KOPT-K1 (cell line): ENCODE data around the gene MRPL49.
"Not testable (repeated sequence)": the region's sequence is repeated elsewhere in the genome, so short reads cannot be mapped to it uniquely, and the experiment has no call there.

Experiments used
- H3K27ac ChIP-seq: fragments of 200-600 bp; sonication (generic); 2 replicates; pipeline ENCODE4 v1.5.1; 2016; ENCODE audit warnings: antibody characterized with exemption, mild to moderate bottlenecking, low read depth, low read length; ENCODE audit not compliant: poor library complexity, severe bottlenecking
- H3K36me3 ChIP-seq: fragments of 200-600 bp; sonication (generic); 2 replicates; pipeline ENCODE4 v1.5.1; 2017; ENCODE audit warnings: antibody characterized with exemption, mild to moderate bottlenecking, low read length, moderate library complexity; ENCODE audit not compliant: insufficient read depth
- H3K9me3 ChIP-seq: fragments of 200-600 bp; sonication (generic); 2 replicates; pipeline ENCODE4 v1.5.1; 2017; ENCODE audit warnings: antibody characterized with exemption, low read length, mild to moderate bottlenecking; ENCODE audit not compliant: insufficient read depth, poor library complexity, severe bottlenecking

MRPL49 gene

DNA sequence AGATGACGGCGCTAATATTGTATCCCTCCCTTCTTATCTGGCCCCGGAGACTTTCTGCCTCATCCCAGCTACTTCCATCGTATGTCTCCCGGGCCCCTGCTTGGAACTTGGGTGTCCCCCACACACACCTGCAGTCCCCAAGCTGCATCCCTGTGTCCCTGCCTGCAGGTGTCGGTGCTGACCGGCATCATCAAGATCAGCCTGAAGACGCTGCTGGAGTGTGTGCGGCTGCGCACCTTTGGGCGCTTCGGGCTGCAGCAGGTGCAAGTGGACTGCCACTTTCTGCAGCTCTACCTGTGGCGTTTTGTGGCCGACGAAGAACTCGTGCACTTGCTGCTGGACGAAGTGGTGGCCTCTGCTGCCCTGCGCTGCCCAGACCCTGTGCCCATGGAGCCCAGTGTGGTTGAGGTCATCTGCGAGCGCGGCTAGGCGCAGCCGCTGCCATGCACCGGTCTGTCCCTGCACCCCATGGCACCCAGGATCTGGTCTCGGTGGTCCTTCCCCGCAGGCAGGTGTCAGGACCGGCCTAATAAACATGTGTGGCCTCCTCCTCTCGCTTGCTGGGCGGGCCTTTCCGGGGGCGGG lies 10.9 kb upstream of the MRPL49 start:
- Histone ChIP-seq H3K27ac (no peak overlapping the region), H3K36me3 (peaks cover 48% of the 10 kb centered on the region)

DNA sequence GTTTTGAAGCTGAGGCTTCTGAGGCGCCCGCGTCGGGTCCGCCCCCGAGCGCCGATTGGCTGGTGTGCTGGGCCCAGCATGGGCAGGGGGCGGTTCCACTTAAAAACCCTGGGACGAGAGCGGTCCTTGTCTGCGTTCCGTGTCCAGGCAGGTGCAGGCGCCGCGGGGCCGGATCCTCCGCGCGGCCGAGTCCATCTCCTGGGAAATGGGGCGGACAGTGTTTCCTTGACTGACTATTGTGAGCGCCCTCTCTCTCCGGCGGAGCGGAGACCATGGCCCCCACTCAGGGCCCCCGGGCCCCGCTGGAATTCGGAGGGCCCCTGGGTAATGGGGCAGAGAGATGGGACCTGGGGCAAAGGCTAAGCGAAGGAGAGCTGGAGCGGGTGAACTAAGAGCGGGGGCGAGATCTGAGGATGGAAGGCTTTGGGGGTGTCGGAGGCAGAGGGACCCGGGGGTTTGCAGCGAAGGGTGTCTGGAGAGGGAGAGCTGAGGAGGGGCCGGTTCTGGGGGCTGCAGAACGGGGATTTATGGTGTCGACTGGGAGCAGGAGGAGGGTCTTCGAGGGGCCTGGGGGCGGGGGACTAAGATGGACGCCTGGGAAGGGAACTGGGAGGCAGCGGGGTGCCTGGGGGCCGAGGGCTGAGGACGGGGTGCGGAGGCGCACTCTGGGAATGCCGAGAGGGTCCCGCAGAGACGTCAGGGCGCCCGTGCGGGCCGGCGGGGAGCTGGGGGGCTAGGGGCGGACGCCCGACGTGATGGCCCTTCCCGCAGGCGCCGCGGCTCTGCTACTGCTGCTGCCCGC lies 10.2 kb upstream of the MRPL49 start, which contains the start of gene TM7SF2:
TM7SF2 (plus strand) TSS at position 129 of the 802 bp plus-strand sequence; CDS start at position 273, 144 bp downstream.
- Histone ChIP-seq H3K27ac (peak within 1 kb of the TSS; percentile 64), H3K36me3 (peaks cover 48% of the 10 kb centered on the region), H3K9me3 (no peaks in the 10 kb centered on the region)

More for the DNA sequence above, 10.9 kb upstream of the MRPL49 start:
- H3K9me3 ChIP-seq, result no peaks in the 10 kb centered on the region

DNA sequence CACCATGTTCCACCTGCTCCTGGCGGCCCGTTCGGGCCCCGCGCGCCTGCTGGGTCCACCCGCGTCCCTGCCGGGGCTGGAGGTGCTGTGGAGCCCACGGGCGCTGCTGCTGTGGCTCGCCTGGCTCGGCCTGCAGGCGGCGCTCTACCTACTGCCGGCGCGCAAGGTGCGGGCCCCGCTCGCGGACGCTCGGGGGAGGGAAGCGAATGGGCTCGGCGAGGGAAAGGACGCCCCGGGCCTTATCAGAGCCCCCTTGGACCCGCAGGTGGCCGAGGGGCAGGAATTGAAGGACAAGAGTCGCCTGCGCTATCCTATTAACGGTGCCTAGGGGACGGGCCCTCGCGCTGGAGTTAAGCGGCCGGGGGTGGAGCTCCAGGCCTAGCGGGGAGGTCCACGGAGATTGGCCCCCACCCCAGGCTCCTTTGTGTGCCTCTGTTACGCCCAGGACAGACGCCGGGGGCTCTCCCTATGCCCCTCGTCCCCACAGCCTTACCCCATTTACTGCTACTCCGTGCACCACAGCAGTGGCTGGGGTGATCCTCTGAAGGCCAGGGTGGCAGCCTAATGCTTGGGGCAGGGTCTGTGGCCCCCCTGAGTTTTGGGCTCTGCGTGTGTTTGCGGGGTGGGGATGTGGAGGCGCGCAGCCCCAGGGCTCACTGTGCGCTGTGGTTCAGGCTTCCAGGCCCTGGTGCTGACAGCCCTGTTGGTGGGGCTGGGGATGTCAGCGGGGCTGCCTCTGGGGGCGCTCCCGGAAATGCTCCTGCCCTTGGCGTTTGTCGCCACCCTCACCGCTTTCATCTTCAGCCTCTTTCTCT lies 9.4 kb upstream of the MRPL49 start:
- Histone ChIP-seq H3K36me3 (peaks cover 42% of the 10 kb centered on the region), H3K9me3 (no peaks in the 10 kb centered on the region), H3K27ac (peak overlapping the region; percentile 64)

DNA sequence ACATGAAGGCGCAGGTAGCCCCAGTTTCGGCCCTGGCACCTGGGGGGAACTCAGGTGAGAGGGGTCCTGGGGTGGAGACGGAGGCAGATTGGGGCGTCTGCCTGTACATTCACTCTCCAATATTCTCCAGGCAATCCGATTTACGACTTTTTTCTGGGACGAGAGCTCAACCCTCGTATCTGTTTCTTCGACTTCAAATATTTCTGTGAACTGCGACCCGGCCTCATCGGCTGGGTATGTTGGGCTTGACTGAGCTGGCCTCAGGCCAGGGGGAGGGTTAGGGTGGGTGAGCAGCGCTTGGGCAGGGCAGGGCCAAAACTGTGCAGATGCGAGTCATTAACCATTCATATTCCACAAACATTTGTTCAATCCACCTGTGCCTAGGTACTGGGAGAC lies 8.8 kb upstream of the MRPL49 start:
- Histone ChIP-seq H3K9me3 (no peaks in the 10 kb centered on the region), H3K36me3 (peaks cover 42% of the 10 kb centered on the region), H3K27ac (peak overlapping the region; percentile 64)

DNA sequence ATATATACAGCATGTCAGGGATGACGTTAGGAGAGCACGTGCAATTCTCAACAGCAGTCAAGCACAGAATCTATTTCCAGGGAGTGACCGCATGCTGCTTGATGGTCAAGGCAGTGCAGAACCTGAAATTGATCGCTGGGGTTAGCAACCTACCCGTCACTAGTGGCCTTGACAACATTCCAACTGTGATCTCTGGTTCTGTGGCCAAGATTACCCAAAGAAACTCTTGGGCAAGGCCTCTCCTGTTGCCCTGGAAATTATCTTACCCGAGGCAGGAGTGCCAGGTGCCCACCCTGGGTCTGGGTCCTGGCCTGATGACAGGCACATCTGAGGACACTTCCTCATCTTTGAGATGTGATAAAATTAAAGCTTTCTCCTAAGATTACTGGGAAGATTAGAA lies 8.3 kb upstream of the MRPL49 start:
- peaks cover 42% of the 10 kb centered on the region for H3K36me3 ChIP-seq
- H3K9me3 ChIP-seq, result no peaks in the 10 kb centered on the region
- H3K27ac ChIP-seq, result no peak overlapping the region

DNA sequence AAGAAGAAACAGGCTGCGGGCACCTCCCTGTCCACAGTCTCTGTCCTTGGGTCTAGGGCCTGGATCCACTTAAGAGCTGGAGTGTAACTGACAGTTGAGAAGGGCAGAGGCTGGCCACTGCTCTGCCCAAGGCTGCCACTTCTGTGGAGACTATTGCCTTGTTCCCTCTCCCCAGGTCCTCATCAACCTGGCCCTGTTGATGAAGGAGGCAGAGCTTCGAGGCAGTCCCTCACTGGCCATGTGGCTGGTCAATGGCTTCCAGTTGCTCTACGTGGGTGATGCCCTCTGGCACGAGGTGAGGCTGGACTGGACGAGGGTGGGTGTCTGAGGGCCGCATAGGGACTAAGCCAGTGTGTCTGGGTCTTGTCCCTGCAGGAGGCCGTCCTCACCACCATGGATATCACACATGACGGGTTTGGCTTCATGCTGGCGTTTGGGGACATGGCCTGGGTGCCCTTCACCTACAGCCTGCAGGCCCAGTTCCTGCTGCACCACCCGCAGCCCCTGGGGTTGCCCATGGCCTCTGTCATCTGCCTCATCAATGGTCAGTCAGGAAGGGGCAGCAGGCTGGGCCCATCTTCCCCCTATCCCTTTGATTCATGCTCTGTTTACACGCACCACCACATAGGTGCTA lies 7.5 kb upstream of the MRPL49 start:
- Histone ChIP-seq H3K36me3 (peaks cover 42% of the 10 kb centered on the region), H3K27ac (no peak overlapping the region), H3K9me3 (no peaks in the 10 kb centered on the region)

DNA sequence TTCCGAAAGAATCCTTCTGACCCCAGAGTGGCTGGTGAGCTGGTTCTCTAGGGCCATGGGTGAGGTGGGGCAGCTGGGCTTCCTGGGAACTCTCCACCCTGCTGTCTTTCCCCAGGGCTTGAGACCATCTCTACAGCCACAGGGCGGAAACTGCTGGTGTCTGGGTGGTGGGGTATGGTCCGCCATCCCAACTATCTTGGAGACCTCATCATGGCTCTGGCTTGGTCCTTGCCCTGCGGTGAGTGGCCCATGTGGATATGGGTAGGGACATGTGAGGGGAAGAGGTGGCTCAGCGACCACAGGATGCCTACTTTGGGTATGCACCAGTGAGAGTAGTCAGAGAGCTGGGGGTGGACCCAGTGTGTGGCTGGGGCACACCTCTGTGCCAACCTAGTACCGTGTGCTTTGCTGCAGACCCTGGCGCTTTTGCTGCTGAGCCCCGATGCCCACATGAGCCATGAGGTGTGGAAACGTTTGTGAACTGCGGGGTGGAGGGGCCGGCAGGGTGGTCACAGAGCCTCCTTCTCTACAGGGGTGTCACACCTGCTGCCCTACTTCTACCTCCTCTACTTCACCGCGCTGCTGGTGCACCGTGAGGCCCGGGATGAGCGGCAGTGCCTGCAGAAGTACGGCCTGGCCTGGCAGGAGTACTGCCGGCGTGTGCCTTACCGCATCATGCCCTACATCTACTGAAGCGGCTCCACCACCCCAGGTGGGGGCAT lies 6.6 kb upstream of the MRPL49 start:
- H3K36me3 ChIP-seq, result peaks cover 46% of the 10 kb centered on the region
- H3K27ac ChIP-seq, result no peak overlapping the region
- H3K9me3 ChIP-seq, result no peaks in the 10 kb centered on the region

DNA sequence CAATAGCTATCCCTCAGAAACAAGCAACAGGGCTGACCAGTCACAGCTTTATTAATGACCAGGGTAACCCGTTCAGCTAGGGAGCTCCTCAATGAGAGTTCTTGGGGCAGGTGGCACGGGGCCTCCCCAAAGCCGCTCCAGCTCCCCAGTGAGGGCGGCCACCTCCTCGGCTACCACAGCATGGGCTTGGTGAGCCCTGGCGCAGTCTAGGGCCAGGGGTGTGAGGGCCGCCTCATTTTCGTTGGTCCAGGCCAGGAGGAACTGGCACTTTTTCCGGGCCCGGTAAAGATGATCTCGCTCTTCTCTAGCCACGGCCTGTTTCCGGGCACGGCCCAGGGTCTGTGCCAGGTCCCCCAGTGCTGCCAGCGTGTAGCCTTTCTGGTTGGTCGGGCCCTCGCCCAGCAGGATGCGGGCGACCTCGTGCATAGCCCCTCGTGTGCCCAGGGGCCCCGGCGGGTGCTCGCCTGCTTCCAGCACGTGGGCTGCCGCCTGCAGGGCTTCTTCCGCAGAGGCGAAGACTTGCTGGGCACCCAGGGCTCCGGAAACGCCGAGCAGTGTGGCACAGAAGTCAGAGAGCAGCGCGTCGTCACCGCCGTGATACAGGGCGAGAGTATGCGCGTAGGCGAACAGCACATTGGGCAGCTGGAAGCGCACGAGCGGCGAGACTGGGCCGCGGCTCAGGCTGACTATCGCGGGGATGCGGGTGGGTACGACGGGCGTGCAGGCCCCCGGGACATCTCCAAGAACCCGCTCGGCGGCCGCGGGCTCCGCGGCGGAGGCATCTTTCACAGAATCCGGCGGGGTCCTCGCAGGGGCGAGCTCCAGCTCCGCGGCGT lies 5.5 kb upstream of the MRPL49 start:
- Histone ChIP-seq H3K36me3 (peaks cover 49% of the 10 kb centered on the region), H3K9me3 (no peaks in the 10 kb centered on the region), H3K27ac (peak overlapping the region; percentile 66)

DNA sequence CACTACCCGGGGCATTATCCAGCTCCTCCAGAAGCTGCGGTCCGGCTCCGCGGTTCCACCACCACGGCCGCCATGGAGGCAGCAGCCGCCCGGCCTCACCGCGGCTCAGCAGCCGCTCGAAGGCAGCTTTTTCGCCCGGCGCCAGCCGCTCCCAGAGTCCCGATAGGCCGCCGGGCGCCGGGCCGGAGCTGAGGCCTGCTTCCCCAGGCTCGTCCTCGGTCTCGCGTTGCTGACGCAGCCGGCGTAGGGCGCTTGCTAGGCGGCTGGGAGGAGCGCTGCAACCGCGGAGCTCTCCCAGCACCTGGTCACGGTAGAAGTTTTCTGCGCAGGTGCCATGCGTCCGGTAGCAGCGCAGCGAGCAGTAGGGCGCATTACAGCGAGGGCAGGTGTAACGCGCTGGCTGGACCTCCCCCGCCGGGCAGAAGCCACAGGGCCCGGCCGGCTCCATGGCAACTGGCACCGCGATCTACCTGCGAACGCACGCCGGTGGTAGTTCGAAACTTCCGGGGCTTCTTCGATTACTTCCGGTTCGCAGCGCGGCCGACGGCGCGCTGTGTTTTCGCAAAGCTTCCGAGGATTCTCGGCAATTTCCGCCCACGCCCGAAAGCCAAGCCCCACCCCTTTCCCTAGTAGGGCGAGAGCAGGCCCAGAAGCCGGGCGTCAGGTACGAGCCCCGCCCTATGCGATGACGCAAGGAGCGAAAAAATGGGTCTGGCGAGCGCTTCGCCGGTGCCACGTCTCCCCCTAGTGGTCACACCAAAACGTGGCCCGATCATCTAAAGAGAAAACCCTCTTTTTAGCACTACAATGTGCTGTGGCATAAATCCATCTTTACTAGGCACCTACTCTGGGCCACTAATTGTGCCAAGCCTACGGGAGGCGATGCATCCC lies 4.7 kb upstream of the MRPL49 start, which contains the start of gene ZNHIT2:
ZNHIT2 (minus strand) TSS at position 496 of the 891 bp plus-strand sequence; CDS start at position 448, 48 bp downstream.
- Histone ChIP-seq H3K9me3 (no peaks in the 10 kb centered on the region), H3K27ac (peak within 1 kb of the TSS; percentile 66), H3K36me3 (peaks cover 49% of the 10 kb centered on the region)

DNA sequence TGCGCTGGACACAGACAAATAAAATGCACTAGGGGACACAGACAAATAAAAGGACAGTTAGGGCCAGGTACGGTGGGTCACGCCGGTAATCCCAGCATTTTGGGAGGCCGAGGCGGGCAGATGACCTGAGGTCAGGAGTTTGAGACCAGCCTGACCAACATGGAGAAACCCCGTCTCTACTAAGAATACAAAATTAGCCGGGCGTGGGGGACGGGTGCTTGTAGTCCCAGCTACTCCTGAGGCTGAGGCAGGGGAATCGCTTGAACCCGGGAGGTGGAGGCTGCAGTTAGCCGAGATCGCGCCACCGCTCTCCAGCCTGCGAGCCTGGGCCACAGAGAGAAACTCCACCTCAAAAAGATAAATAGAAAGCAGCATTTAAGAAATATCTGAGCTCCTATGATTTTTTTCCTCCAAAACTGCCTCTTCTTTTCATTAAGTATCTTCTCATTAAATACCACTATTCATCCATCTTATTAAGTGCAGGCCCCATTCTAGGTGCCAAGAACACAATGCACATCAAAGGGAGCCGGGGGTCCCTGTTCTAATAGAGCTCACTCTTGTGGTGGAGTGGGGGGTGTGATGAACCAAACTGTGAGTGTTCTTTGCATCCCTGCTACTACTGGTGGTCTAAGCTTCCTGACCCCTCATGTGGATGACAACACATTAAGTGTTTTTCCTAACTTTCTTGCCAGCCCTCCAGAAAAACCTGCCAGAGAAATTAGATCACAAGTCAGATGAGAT lies 3.9 kb upstream of the MRPL49 start:
- peaks cover 49% of the 10 kb centered on the region for H3K36me3 ChIP-seq
- no peak overlapping the region for H3K27ac ChIP-seq
- H3K9me3 ChIP-seq, result no peaks in the 10 kb centered on the region

DNA sequence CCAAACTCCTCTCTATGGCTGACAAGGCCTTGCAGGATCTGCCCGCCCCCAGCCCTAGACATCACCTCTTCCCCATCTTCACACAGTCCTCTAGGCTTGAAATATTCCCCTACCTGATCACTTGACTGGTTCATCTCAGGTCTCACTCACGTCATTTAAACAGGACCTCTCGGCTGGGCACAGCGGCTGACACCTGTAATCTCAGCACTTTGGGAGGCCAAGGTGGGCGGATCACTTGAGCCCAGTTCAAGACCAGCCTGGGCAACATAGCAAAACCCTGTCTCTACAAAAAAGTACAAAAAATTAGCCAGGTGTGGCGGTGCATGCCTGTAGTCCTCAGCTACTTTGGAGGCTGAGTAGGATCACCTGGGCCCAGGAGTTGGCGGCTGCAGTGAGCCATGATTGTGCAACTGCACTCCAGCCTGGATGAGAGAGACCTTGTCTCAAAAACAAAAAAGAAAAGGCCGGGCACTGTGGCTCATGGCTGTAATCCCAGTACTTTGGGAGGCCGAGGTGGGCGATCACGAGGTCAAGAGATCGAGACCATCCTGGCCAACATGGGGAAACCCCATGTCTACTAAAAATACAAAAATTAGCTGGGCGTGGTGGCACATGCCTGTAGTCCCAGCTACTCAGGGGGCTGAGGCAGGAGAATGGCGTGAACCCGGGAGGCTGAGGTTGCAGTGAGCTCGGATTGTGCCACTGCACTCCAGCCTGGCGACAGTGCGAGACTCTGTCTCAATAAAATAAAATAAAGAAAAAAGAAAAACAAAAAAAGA lies 3.0 kb upstream of the MRPL49 start:
- peaks cover 52% of the 10 kb centered on the region for H3K36me3 ChIP-seq
- H3K27ac ChIP-seq, H3K9me3 ChIP-seq: not testable (repeated sequence)

DNA sequence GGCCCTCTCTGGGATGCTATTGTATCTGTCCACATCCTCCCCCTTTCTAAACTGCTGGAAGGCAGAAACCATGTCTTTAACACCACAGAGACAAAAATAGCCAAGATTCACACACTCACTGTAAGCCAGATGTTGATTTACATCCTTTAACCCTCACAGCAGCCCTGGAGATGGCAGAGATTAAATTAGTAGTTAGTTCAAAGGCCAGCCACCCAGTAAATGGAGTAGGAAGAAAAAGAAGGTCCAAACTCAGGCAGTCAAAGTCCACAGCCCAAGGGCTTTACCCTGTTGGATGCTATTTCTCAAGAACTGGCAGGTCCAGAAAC lies 2.5 kb upstream of the MRPL49 start:
- Histone ChIP-seq H3K36me3 (peaks cover 58% of the 10 kb centered on the region), H3K27ac (no peak overlapping the region), H3K9me3 (no peaks in the 10 kb centered on the region)
